Mesendoderm (in vitro differentiated cells): Measurements from ENCODE around the gene EEA1.

Source experiments
- DNase-seq: peaks from one replicate; pipeline ENCODE4 v3.0.0; 2013
- H2AK5ac ChIP-seq: 2 replicates; pipeline ENCODE4 v1.6.1; 2013; ENCODE audit warnings: low read length, inconsistent platforms
- H2BK120ac ChIP-seq: 2 replicates; pipeline ENCODE4 v1.6.1; 2013; ENCODE audit warnings: low read depth, mild to moderate bottlenecking, low read length, moderate library complexity, mixed read lengths
- H2BK15ac ChIP-seq: replicated peaks from 2 replicates; pipeline ENCODE4 v1.6.1; 2013; ENCODE audit warnings: low read depth, mild to moderate bottlenecking, moderate library complexity
- H2BK5ac ChIP-seq: 2 replicates; pipeline ENCODE4 v1.6.1; 2013; ENCODE audit warnings: low read length, inconsistent platforms
- H3K18ac ChIP-seq: 2 replicates; pipeline ENCODE4 v1.6.1; 2013; ENCODE audit warnings: mild to moderate bottlenecking, low read length, mixed read lengths
- H3K23ac ChIP-seq: one replicate; pipeline ENCODE4 v1.6.1; 2013; ENCODE audit warnings: low read length
- H3K27ac ChIP-seq: 2 replicates; pipeline ENCODE4 v1.5.1; 2013; ENCODE audit warnings: low read depth, mild to moderate bottlenecking, inconsistent platforms, low read length, moderate library complexity
- H3K27me3 ChIP-seq: 2 replicates; pipeline ENCODE4 v1.6.1; 2013; ENCODE audit warnings: low read length, control low read depth, mild to moderate bottlenecking, inconsistent platforms; ENCODE audit not compliant: insufficient read depth, poor library complexity
- H3K36me3 ChIP-seq: 2 replicates; pipeline ENCODE4 v1.6.1; 2013; ENCODE audit warnings: low read length, inconsistent platforms; ENCODE audit not compliant: control insufficient read depth, insufficient read depth
- H3K4ac ChIP-seq: one replicate; pipeline ENCODE4 v1.6.1; 2013; ENCODE audit warnings: low read depth, mild to moderate bottlenecking, low read length, moderate library complexity
- H3K4me1 ChIP-seq: 2 replicates; pipeline ENCODE4 v1.6.1; 2013; ENCODE audit warnings: low read depth, low read length, inconsistent platforms; ENCODE audit not compliant: control insufficient read depth
- H3K4me2 ChIP-seq: 2 replicates; pipeline ENCODE4 v1.6.1; 2013; ENCODE audit warnings: low read length
- H3K4me3 ChIP-seq: 2 replicates; pipeline ENCODE4 v1.5.1; 2013; ENCODE audit warnings: mild to moderate bottlenecking, low read length
- H3K56ac ChIP-seq: one replicate; pipeline ENCODE4 v1.6.1; 2013; ENCODE audit warnings: low read length
- H3K79me1 ChIP-seq: 2 replicates; pipeline ENCODE4 v1.6.1; 2013; ENCODE audit warnings: low read length, inconsistent platforms
- H3K79me2 ChIP-seq: 2 replicates; pipeline ENCODE4 v1.6.1; 2013; ENCODE audit warnings: mild to moderate bottlenecking, low read length; ENCODE audit not compliant: control insufficient read depth, insufficient read depth
- H3K9ac ChIP-seq: 2 replicates; pipeline ENCODE4 v1.6.1; 2013; ENCODE audit warnings: low read length, inconsistent platforms
- H4K5ac ChIP-seq: one replicate; pipeline ENCODE4 v1.6.1; 2013; ENCODE audit warnings: low read length
- H4K8ac ChIP-seq: one replicate; pipeline ENCODE4 v1.6.1; 2013; ENCODE audit warnings: low read depth, mild to moderate bottlenecking, control low read depth, low read length, moderate library complexity
- WGBS: extraction: QIAGEN DNeasy Blood & Tissue Kit; methylation state at CpG from one replicate; pipeline ENCODE4 v1.1.7; 2013; ENCODE audit warnings: low lambda C conversion rate, missing lambda C conversion rate; ENCODE audit not compliant: insufficient coverage; ENCODE audit errors: extremely low coverage; 5-methylcytosine and 5-hydroxymethylcytosine counted together

EEA1 gene

GRCh38 chr12:92784356-92784755, 144.7 kb downstream of the EEA1 start:
- Histone ChIP-seq H3K27me3 (no peaks in the 10 kb centered on the region), H3K36me3 (no peaks in the 10 kb centered on the region), H2BK15ac (no peak overlapping the region), H2AK5ac (no peak overlapping the region), H3K18ac (no peak overlapping the region), H3K27ac (no peak overlapping the region), H3K79me1 (no peaks in the 10 kb centered on the region), H2BK5ac (no peak overlapping the region), H3K4ac (no peak overlapping the region), H3K4me2 (no peak overlapping the region), H3K4me3 (no peak overlapping the region), H4K5ac (no peak overlapping the region), H3K56ac (no peak overlapping the region), H2BK120ac (no peak overlapping the region), H4K8ac (no peak overlapping the region), H3K9ac (no peak overlapping the region), H3K79me2 (no peaks in the 10 kb centered on the region), H3K4me1 (no peaks in the 10 kb centered on the region), H3K23ac (no peak overlapping the region)
- WGBS = no CpG with 5 or more reads among the region's 1 CpG
- DNase-seq = no peak

- no peak overlapping the region for H3K4me2 ChIP-seq
- H3K4me3 ChIP-seq = no peak overlapping the region
- H3K56ac ChIP-seq = no peak overlapping the region
- no peak overlapping the region for H2AK5ac ChIP-seq
- no peaks in the 10 kb centered on the region for H3K36me3 ChIP-seq
- no peaks in the 10 kb centered on the region for H3K79me2 ChIP-seq
- no peak overlapping the region for H3K18ac ChIP-seq
- WGBS = no CpG with 5 or more reads among the region's 1 CpG
- no peak overlapping the region for H3K9ac ChIP-seq
- H4K8ac ChIP-seq = no peak overlapping the region
- H4K5ac ChIP-seq = no peak overlapping the region
- no peak overlapping the region for H3K23ac ChIP-seq
- no peaks in the 10 kb centered on the region for H3K4me1 ChIP-seq
- H3K79me1 ChIP-seq = no peaks in the 10 kb centered on the region
- H3K27ac ChIP-seq = no peak overlapping the region
- no peak overlapping the region for H2BK120ac ChIP-seq
- no peaks in the 10 kb centered on the region for H3K27me3 ChIP-seq
- H2BK5ac ChIP-seq = no peak overlapping the region
- H2BK15ac ChIP-seq = no peak overlapping the region
- H3K4ac ChIP-seq = no peak overlapping the region
- no peak for DNase-seq
These were observed 149.2 kb downstream of the EEA1 start for GRCh38 chr12:92779902-92780301.

- H4K8ac ChIP-seq = no peak overlapping the region
- no peak overlapping the region for H4K5ac ChIP-seq
- H3K18ac ChIP-seq = no peak overlapping the region
- no peak overlapping the region for H3K23ac ChIP-seq
- no peaks in the 10 kb centered on the region for H3K79me2 ChIP-seq
- H3K4ac ChIP-seq = no peak overlapping the region
- no peaks in the 10 kb centered on the region for H3K36me3 ChIP-seq
- no peaks in the 10 kb centered on the region for H3K4me1 ChIP-seq
- no peak overlapping the region for H3K4me2 ChIP-seq
- no peak overlapping the region for H3K27ac ChIP-seq
- H3K4me3 ChIP-seq = no peak overlapping the region
- whole genome bisulfite sequencing = no CpG with 5 or more reads among the region's 3 CpGs
- no peak overlapping the region for H2BK15ac ChIP-seq
- no peak overlapping the region for H2BK120ac ChIP-seq
- no peak overlapping the region for H2AK5ac ChIP-seq
- H2BK5ac ChIP-seq = no peak overlapping the region
- H3K9ac ChIP-seq = no peak overlapping the region
- no peak overlapping the region for H3K56ac ChIP-seq
- H3K27me3 ChIP-seq = no peaks in the 10 kb centered on the region
- H3K79me1 ChIP-seq = no peaks in the 10 kb centered on the region
- DNase-seq = no peak
These were observed 150.6 kb downstream of the EEA1 start for GRCh38 chr12:92778525-92778924.

GRCh38 chr12:92775416-92775815, 153.7 kb downstream of the EEA1 start:
- Histone ChIP-seq H2AK5ac (no peak overlapping the region), H2BK5ac (no peak overlapping the region), H3K79me1 (no peaks in the 10 kb centered on the region), H3K27ac (no peak overlapping the region), H3K4me3 (no peak overlapping the region), H4K8ac (no peak overlapping the region), H4K5ac (no peak overlapping the region), H3K27me3 (no peaks in the 10 kb centered on the region), H3K4me1 (no peaks in the 10 kb centered on the region), H3K79me2 (no peaks in the 10 kb centered on the region), H3K9ac (no peak overlapping the region), H3K4me2 (no peak overlapping the region), H3K18ac (no peak overlapping the region), H3K56ac (no peak overlapping the region), H3K23ac (no peak overlapping the region), H2BK120ac (no peak overlapping the region), H3K36me3 (no peaks in the 10 kb centered on the region), H2BK15ac (no peak overlapping the region), H3K4ac (no peak overlapping the region)
- no peak for DNase-seq

GRCh38 chr12:92771001-92771400, 158.1 kb downstream of the EEA1 start:
- DNase-seq = no peak
- no peak overlapping the region for H3K23ac ChIP-seq
- H3K4ac ChIP-seq = no peak overlapping the region
- H3K9ac ChIP-seq = no peak overlapping the region
- H3K27ac ChIP-seq = no peak overlapping the region
- no peak overlapping the region for H3K18ac ChIP-seq
- no peaks in the 10 kb centered on the region for H3K4me1 ChIP-seq
- H2AK5ac ChIP-seq = no peak overlapping the region
- no peak overlapping the region for H3K56ac ChIP-seq
- H3K79me1 ChIP-seq = no peaks in the 10 kb centered on the region
- no peaks in the 10 kb centered on the region for H3K27me3 ChIP-seq
- no peak overlapping the region for H2BK5ac ChIP-seq
- H2BK15ac ChIP-seq = no peak overlapping the region
- no peak overlapping the region for H3K4me2 ChIP-seq
- no peak overlapping the region for H4K8ac ChIP-seq
- no peak overlapping the region for H3K4me3 ChIP-seq
- no peaks in the 10 kb centered on the region for H3K79me2 ChIP-seq
- WGBS = no CpG with 5 or more reads among the region's 1 CpG
- no peak overlapping the region for H4K5ac ChIP-seq
- H2BK120ac ChIP-seq = no peak overlapping the region
- no peaks in the 10 kb centered on the region for H3K36me3 ChIP-seq

- Histone ChIP-seq H3K23ac (no peak overlapping the region), H3K4me2 (no peak overlapping the region)
These were observed 159.8 kb downstream of the EEA1 start for GRCh38 chr12:92769124-92769901.

More at GRCh38 chr12:92769124-92769901, 159.8 kb downstream of the EEA1 start:
- DNase-seq = no peak
- no peak overlapping the region for H2BK120ac ChIP-seq
- WGBS = no CpG with 5 or more reads among the region's 4 CpGs
- no peak overlapping the region for H3K4me3 ChIP-seq
- no peak overlapping the region for H3K4ac ChIP-seq
- H2BK5ac ChIP-seq = no peak overlapping the region
- no peaks in the 10 kb centered on the region for H3K79me2 ChIP-seq
- H3K56ac ChIP-seq = no peak overlapping the region
- H3K27ac ChIP-seq = no peak overlapping the region
- H2BK15ac ChIP-seq = no peak overlapping the region
- H3K9ac ChIP-seq = no peak overlapping the region
- H3K4me1 ChIP-seq = no peaks in the 10 kb centered on the region
- H4K5ac ChIP-seq = no peak overlapping the region
- no peak overlapping the region for H3K18ac ChIP-seq
- no peaks in the 10 kb centered on the region for H3K27me3 ChIP-seq
- H3K36me3 ChIP-seq = no peaks in the 10 kb centered on the region
- H2AK5ac ChIP-seq = no peak overlapping the region
- H3K79me1 ChIP-seq = no peaks in the 10 kb centered on the region
- no peak overlapping the region for H4K8ac ChIP-seq
